Measurements from ENCODE around the gene CNTD1. TPM values are rescaled to one million over a fixed set of nuclear protein-coding genes. Genes with fewer than 3 reads are reported as not detected.

The CNTD1 gene
- total and polyA plus RNA-seq, 2 of the 4 experiments (the other 2 are of a cell fraction): not detected

- Histone ChIP-seq H3K4ac (ENCODE audit: low read depth, low read length) (no peak overlapping the region), H3K27me3 (ENCODE audit: control insufficient read depth, insufficient read depth, low read length) (no peaks in the 10 kb centered on the region), H3K56ac (ENCODE audit: extremely low read depth, insufficient read depth, low read length) (no peak overlapping the region), H3K4me1 (ENCODE audit: control insufficient read depth, insufficient read depth, low read length) (0 out of 2 replicates have a peak, but pooled peaks cover 3% of the 10 kb centered on the region), H2AFZ (replicated peaks; ENCODE audit: low read length, poor library complexity) (no peak overlapping the region), H3K36me3 (ENCODE audit: control insufficient read depth, insufficient read depth, low read length) (peaks cover 5% of the 10 kb centered on the region), H3K79me1 (ENCODE audit: low read depth in 1 of 2, low read length in 2 of 2) (peaks cover 22 to 39% of the 10 kb centered on the region in 2 experiments), H3K23ac (ENCODE audit: low read depth, low read length) (no peak overlapping the region), H2AK5ac (ENCODE audit: low read depth, low read length) (no peak overlapping the region), H3K9me3 (ENCODE audit: control insufficient read depth, insufficient read depth, low read length) (no peaks in the 10 kb centered on the region), H4K5ac (ENCODE audit: low read depth, low read length) (no peak overlapping the region), H2BK5ac (ENCODE audit: low read depth, low read length, poor library complexity, severe bottlenecking) (no peak overlapping the region), H3K4me2 (ENCODE audit: low read depth, low read length) (no peak overlapping the region), H3K27ac (ENCODE audit: insufficient read depth, low read length) (no peak overlapping the region), H4K91ac (ENCODE audit: insufficient read depth, low read depth, low read length) (no peak overlapping the region), H2BK15ac (ENCODE audit: low read depth, low read length) (no peak overlapping the region), H3K9me1 (ENCODE audit: insufficient read depth, low read length) (no peaks in the 10 kb centered on the region), H4K20me1 (ENCODE audit: insufficient read depth, low read length) (peaks cover 4% of the 10 kb centered on the region; the same call in 1 of the 2 replicates), H3K14ac (replicated peaks; ENCODE audit: low read depth, low read length) (no peak overlapping the region), H2AK9ac (replicated peaks; ENCODE audit: low read depth, low read length, poor library complexity) (no peak overlapping the region), H2BK20ac (ENCODE audit: low read depth, low read length) (no peak overlapping the region), H3K18ac (ENCODE audit: low read depth, low read length) (no peak overlapping the region), H3K9ac (ENCODE audit: low read depth, low read length) (no peak overlapping the region), H3K4me3 (ENCODE audit: insufficient read depth, low read depth, low read length) (no peak overlapping the region), H2BK120ac (ENCODE audit: low read depth, low read length) (no peak overlapping the region), H4K8ac (ENCODE audit: low read depth in 2 of 2, low read length in 2 of 2) (no peak overlapping the region)
- DNase-seq: no peak
- ATAC-seq (ENCODE audit: low read depth): no peak
- CTCF ChIA-PET: no interaction called here
- TF ChIP-seq CEBPB (IDR thresholded peaks at IDR 0.05; ENCODE audit: low read depth, low read length) (no peak), MAFK (IDR thresholded peaks at IDR 0.05; ENCODE audit: low read depth, low read length) (no peak), USF2 (IDR thresholded peaks at IDR 0.05; ENCODE audit: low read depth, low read length) (no peak), POLR2A (IDR thresholded peaks at IDR 0.05; ENCODE audit: low read depth, low read length) (no peak), FOS (IDR thresholded peaks at IDR 0.05; ENCODE audit: low read depth, low read length) (no peak), ELK1 (IDR thresholded peaks at IDR 0.05; ENCODE audit: borderline replicate concordance, low read depth, low read length) (no peak), BHLHE40 (IDR thresholded peaks at IDR 0.05; ENCODE audit: low read depth, low read length) (no peak), MXI1 (IDR thresholded peaks at IDR 0.05; ENCODE audit: borderline replicate concordance, low read depth, low read length) (no peak), MAZ (IDR thresholded peaks at IDR 0.05; ENCODE audit: borderline replicate concordance, low read depth, low read length) (no peak), CHD1 (IDR thresholded peaks at IDR 0.05; ENCODE audit: low read depth, low read length) (no peak), RFX5 (IDR thresholded peaks at IDR 0.05; ENCODE audit: low read depth, low read length) (no peak), NFE2L2 (IDR thresholded peaks at IDR 0.05; ENCODE audit: low read depth, low read length) (no peak), RAD21 (IDR thresholded peaks at IDR 0.05; ENCODE audit: low read length) (no peak), RCOR1 (IDR thresholded peaks at IDR 0.05; ENCODE audit: insufficient replicate concordance, low read length) (no peak), SMC3 (IDR thresholded peaks at IDR 0.05; ENCODE audit: low read depth, low read length) (no peak), CTCF (conservative IDR thresholded peaks at IDR 0.05; ENCODE audit: low read depth, low read length) (no peak)
- BruUV-seq (replicated peaks): no TSS peak
- POLR2A ChIA-PET (ENCODE audit: unreplicated experiment): no interaction called here
- intact Hi-C loops (cut with micrococcal nuclease): no loop called here
- dilution Hi-C loops (cut with HindIII; ENCODE audit: low sequenced_read_pairs, unreplicated experiment): no loop called here
- in situ Hi-C loops (cut with MboI; ENCODE audit: low sequenced_read_pairs): no loop called here
Measured at GRCh38 chr17:42830971-42831370, 32.3 kb downstream of the CNTD1 start.
